Measurements from ENCODE around the gene TMEM120B.
"Not testable (repeated sequence)": the region's sequence is repeated elsewhere in the genome, so short reads cannot be mapped to it uniquely, and the experiment has no call there.

Gene TMEM120B

GRCh38 chr12:121748571-121749265 is 36.2 kb downstream of the TMEM120B start:
- DNase-seq = no peak

DNA sequence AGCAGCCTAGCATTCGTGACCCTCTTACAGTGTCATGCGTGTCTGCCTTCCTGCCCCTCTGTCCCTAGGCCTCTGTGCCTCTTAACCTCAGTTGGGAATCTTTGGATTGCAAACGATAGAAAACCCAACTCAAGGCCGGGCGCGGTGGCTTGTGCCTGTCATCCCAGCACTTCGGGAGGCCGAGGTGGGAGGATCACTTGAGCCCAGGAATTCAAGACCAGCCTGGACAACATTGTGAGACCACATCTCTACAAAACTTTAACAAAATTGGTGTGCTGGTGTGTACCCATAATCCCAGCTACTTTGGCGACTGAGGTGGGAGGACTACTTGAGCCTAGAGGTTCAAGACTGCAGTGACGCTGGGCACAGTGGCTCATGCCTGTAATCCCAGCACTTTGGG is 36.7 kb downstream of the TMEM120B start:
- DNase-seq = no peak

GRCh38 chr12:121750507-121750955 is 38.0 kb downstream of the TMEM120B start:
- peak; percentile 8 for DNase-seq

GRCh38 chr12:121751034-121751433 is 38.5 kb downstream of the TMEM120B start:
- peak; percentile 6 for DNase-seq

GRCh38 chr12:121751749-121752351 is 39.3 kb downstream of the TMEM120B start:
- DNase-seq = no peak

DNA sequence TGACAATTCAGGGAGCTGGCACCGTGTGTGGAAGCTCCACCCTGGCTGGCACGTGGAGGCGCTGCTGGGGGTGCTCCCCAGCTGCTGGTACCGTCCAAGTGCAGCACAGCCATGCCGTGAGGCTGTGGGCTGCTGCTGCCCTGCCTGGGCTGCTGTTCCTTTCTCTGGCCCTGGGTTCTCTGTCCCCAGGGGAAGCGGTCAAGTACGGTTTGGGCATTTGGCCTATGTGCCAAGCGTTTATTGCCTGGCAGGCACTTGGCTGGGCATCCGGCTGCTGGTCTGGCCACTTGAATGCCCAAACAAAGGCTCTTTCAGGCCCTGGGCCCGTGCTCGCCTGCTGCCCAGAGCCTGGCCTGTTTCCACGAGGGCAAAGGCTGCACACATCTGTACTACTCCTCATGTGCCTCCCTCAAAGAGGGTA is 41.3 kb downstream of the TMEM120B start:
- DNase-seq = no peak

- no peak for DNase-seq
Measured at GRCh38 chr12:121754836-121755235, 42.3 kb downstream of the TMEM120B start.

DNA sequence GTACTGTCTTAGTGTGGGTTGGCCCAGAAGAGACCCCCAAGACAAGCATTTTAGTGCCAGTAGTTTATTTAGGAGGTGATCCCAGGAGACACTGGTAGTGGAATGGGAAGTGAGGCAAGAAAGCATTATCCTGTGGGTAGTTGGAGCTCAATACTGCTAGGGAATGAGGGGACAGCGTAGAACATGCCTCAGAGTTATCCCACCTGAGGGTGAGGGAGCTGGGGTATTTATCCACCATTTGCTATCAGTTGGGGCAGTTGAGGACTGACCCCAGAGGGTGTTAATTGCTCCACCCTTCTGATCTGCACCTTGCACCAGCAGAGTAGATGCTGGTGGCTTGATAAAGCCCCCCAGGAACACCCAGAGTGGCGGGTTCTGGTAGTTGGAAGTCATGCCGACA is 43.0 kb downstream of the TMEM120B start:
- no peak for DNase-seq

DNA sequence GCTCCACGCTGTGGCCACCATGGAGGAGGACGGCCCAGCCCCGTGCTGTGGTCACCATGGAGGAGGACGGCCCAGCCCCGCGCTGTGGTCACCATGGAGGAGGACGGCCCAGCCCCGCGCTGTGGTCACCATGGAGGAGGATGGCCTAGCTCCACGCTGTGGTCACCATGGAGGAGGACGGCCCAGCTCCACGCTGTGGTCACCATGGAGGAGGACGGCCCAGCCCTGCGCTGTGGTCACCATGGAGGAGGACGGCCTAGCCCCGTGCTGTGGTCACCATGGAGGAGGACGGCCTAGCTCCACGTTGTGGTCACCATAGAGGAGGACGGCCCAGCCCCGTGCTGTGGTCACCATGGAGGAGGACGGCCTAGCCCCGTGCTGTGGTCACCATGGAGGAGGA is 46.0 kb downstream of the TMEM120B start:
- not testable (repeated sequence) for DNase-seq

GRCh38 chr12:121762269-121762668 is 49.7 kb downstream of the TMEM120B start:
- DNase-seq = no peak

DNA sequence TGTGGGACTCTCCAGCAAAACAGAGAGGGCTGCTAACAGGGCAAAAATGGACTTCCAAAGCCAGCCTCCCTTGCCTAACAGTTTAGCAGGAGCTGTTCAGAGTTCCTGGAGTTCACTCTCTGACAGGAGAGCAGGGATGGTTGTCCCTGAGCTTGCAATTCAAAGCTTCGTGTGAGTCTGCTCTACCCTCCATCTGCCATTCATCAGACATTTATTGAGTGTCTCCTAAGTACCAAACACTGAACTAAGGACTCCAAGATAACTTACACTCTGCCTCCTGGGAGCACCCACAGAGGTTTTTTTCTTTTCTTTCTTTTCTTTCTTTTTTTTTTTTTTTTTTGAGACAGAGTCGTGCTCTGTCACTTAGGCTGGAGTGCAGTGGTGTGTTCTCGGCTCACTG is 52.3 kb downstream of the TMEM120B start:
- no peak for DNase-seq

GRCh38 chr12:121765573-121765972 is 53.0 kb downstream of the TMEM120B start:
- DNase-seq = no peak

GRCh38 chr12:121766290-121767039 is 53.9 kb downstream of the TMEM120B start:
- no peak for DNase-seq

DNA sequence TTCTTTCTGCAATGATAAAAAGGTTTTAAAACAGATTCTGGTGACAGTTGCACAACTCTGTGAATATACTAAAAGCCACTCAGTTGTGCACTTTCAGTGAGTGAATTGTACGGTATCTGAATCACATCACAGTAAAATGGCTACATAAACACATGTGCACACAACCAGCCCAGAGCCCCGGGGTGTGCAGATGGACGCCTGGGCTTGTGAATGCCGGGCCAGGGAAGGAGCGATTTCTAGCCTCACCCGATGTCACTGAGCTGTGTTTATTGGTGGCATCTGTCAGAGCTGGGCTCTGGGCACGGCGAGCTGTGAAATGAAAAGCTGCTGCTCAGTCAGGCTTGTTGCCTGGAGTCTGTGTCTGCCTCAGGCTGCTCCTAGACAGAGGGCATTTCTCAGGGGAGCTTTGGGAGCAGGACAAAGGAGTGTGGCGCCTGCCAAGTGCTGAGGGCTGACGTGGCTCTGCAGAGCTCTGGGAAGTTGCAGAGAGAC is 55.0 kb downstream of the TMEM120B start:
- DNase-seq = no peak

DNA sequence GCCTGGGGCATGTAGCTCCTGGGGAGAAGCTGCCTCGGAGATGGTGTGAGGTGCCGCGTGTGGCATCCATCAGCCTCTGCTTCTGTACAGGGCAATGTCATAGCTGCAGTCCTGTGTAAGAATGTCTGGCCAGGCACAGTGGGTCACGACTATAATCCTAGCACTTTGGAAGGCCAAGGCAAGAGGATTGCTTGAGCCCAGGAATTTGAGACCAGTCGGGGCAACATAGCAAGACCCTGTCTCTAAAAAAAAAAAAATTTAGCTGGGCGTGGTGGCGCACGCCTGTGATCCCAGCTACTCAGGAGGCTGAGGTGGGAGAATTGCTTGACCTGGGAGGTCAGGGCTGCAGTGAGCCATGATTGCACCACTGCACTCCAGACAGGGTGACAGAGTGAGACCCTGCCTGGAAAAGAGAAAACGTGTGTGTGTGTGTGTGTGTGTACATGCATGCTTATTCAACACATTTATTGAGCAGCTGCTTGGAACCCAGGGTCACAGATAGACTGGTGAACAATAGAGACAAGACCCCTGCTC is 56.8 kb downstream of the TMEM120B start:
- DNase-seq = no peak

- no peak for DNase-seq
Measured at GRCh38 chr12:121769831-121770301, 57.3 kb downstream of the TMEM120B start.

GRCh38 chr12:121770388-121770787 is 57.8 kb downstream of the TMEM120B start:
- no peak for DNase-seq

DNA sequence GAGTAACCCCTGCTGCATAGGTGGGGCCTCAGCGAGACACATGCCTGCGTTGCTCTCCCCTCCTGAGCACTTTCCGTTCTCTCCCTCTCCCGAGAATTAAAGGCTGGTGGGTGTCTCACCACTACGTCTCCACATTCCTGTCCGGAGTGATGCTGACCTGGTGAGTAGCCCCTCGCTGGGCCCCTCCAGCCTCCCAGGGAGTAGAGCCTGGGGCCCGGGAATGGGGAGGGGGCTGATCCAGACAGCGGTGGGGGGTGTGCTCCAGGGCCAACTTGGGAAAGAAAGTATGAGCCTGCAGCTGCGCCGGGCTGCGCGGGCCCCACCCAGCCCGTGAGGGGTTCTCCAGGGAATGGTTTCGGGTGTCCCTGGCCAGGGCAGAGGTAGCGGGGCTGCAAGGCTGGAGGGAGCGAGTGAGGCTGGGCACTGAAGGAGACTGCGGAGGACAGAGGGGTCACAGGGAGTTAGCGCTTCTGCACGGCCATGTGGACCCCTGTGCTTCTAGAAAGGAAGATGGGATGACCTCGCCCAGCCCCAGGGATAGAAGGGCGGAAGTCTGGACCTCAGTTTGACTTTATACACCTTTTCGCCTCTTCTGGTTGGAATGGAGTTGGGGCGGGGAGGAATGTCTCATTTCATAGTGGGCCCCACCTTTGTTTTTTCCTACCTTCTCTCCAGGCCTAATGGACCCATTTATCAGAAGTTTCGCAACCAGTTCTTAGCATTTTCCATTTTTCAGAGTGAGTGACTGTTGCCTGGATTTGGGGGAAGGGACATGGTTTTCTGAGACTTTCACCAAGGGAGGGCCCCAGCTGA is 58.5 kb downstream of the TMEM120B start:
- no peak for DNase-seq

DNA sequence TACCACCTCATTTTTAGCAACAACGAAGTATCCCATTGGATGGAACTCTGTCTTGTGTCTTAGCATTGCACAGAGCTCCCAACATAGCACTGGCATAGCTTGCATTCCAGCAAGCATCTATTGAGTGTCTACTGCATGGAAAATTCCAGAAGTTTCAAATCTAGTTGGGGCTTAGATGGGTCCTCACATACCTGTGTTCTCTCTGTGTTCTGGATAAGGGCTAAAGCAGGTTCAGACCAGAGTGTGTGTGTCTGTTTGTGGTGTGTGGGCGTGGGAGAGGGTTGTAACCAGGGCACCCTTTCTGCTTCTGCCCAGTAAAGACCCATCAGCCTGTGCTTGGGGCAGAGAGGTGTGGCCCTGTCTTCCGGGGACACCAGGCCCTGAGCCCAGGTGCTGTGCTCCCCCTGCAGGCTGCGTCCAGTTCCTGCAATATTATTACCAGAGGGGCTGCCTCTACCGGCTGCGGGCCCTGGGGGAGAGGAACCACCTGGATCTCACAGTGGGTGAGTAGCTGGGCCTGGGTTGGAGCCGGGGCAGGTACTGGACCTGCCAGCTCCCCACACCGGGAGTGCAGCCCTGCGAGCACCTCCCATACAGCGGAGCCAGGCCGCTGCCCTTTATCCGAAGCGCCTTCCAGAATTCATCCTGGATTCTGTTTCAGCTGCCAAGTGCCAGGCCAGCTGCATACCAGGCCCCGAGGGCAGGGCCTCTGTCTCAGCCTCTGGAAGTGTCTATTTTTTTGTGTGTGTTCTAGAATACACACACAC is 60.6 kb downstream of the TMEM120B start:
- peak; percentile 75 for DNase-seq

DNA sequence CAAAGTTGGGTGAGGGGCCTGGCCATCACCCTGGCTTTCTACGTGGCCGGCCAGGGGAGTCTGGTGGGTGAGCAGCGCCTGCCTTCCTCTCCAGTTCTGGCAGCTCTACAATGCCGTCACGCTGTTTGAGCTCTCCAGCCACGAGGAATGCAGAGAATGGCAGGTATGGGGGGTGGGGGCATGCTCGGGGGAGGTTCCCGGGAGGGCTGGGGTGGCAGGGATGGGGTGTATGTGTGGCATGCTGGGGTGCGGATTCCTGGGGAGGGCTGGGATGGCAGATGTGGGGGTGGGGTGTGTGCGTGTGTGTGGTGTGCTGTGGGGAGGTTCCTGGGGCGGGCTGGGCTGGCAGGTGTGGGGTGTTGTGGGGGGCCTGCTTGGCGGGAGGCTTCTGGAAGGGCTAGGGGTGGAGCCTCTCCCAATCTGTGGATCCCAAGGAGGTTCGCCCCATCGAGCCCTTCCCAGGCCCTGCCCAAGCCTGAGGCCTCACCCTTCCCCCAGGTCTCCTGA is 62.5 kb downstream of the TMEM120B start:
- DNase-seq = no peak

- DNase-seq = no peak
Measured at GRCh38 chr12:121775501-121775900, 62.9 kb downstream of the TMEM120B start.

Measured in CD4-positive, alpha-beta T cell treated with Interleukin-4 for 4 hours (primary cell).